GM12873 (cell line): ENCODE results near the gene PTPRT.

ENCODE experiments used
- CTCF ChIP-seq: IDR thresholded peaks from 2 replicates; pipeline ENCODE4 v1.5.1; 2012; ENCODE audit warnings: low read depth, mild to moderate bottlenecking, moderate library complexity, low read length, control low read depth; ENCODE audit not compliant: insufficient read depth; ENCODE audit errors: missing control alignments

PTPRT gene

GRCh38 chr20:42192321-42192720 is 997.4 kb downstream of the PTPRT start:
- TF ChIP-seq CTCF = no peak

GRCh38 chr20:42191140-42191860 is 998.4 kb downstream of the PTPRT start:
- TF ChIP-seq CTCF = peak; percentile 26

GRCh38 chr20:42190084-42190483 is 999.6 kb downstream of the PTPRT start:
- no peak for TF ChIP-seq CTCF

- TF ChIP-seq CTCF = no peak
Observed at GRCh38 chr20:42186337-42186736, 1003.4 kb downstream of the PTPRT start.

- TF ChIP-seq CTCF = no peak
Observed at GRCh38 chr20:42183147-42183546, 1006.6 kb downstream of the PTPRT start.

GRCh38 chr20:42181064-42181463 is 1008.6 kb downstream of the PTPRT start:
- no peak for TF ChIP-seq CTCF

- no peak for TF ChIP-seq CTCF
Observed at GRCh38 chr20:42179768-42180167, 1009.9 kb downstream of the PTPRT start.
